ENCODE data around the gene TFAP2E.

DNA sequence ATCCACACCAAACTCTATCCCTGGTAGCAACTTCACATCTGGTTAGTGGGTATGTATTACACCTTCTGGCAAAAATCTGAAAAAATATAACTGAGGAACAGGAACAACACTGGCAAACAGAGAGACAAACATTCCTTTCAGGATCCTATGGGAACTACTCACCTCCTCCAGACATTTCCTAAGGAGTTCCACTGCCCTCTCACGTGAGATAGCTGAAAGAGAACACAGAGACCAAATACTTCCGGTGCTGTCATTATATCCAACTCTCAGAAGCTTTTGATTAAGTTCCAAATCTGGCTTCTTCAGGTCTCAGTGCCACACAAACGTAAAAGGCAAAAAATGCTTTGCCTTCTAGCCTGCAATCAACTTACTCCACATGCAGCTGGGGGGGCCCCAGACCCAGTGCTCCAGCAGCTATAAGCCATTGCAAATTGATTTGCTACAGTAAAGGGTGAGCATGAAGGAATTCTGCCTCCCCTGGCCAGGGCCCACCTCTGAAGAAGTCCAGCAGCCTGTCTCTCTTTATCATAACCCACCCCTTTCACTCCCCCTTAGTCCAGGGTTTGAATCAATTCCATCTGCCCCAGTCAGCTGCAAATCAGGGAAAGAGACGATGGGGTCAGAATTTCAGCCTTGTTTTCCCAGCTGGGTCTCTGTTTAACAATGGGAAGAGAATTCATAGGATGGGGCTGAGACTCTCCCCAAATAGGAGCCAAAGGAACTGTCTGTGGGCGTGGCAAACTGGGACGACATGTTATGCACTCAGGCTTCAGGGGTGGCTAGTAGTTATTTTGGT is 32.2 kb downstream of the TFAP2E start:
- TF ChIP-seq POLR2A (IDR thresholded peaks at IDR 0.05; ENCODE audit: low read depth, low read length) (no peak), POLR2AphosphoS5 (IDR thresholded peaks at IDR 0.05; ENCODE audit: low read depth, low read length) (no peak), TAF1 (IDR thresholded peaks at IDR 0.05; ENCODE audit: low read depth, low read length) (no peak), SPI1 (IDR thresholded peaks at IDR 0.05; ENCODE audit: low read depth, low read length) (no peak), POU2F2 (IDR thresholded peaks at IDR 0.05; ENCODE audit: low read depth, low read length) (no peak)
